Upper lobe of right lung (tissue), 1 donor: ENCODE data around the gene HAPSTR1. TPM values are rescaled to one million over a fixed set of nuclear protein-coding genes. Genes with fewer than 3 reads are reported as not detected.
"Not testable (repeated sequence)": the region's sequence is repeated elsewhere in the genome, so short reads cannot be mapped to it uniquely, and the experiment has no call there.

Experiments
- ATAC-seq: fragments of 200-7000 bp; cut with Tn5 transposase; one replicate; pipeline ENCODE4 v1.9.1; 2020; ENCODE audit warnings: mild to moderate bottlenecking, moderate library complexity
- DNase-seq: peaks from one replicate; pipeline ENCODE4 v3.0.0-alpha.2; 2020
- H3K27ac ChIP-seq: fragments of 200-600 bp; one replicate; pipeline ENCODE4 v1.8.0; 2022
- H3K27me3 ChIP-seq: fragments of 200-600 bp; one replicate; pipeline ENCODE4 v1.8.0; 2022; ENCODE audit warnings: mild to moderate bottlenecking
- H3K36me3 ChIP-seq: fragments of 200-600 bp; one replicate; pipeline ENCODE4 v1.8.0; 2022
- H3K4me1 ChIP-seq: fragments of 200-600 bp; one replicate; pipeline ENCODE4 v1.8.0; 2022
- H3K4me3 ChIP-seq: fragments of 200-600 bp; one replicate; pipeline ENCODE4 v1.8.0; 2022; ENCODE audit warnings: mild to moderate bottlenecking
- H3K9me3 ChIP-seq: fragments of 200-600 bp; one replicate; pipeline ENCODE4 v1.8.0; 2022
- CTCF ChIP-seq: fragments of 200-600 bp; IDR thresholded peaks from one replicate; pipeline ENCODE4 v1.8.0; 2022; ENCODE audit warnings: antibody characterized with exemption
- intact Hi-C: fragments of 100-400 bp; cut with DNase I; formaldehyde crosslinking; loops from one replicate; pipeline ENCODE4 v1.11.0; 2022
- total RNA-seq: library from RNA; stranded (reverse); fragmentation: NEBNext Ultra II Directional; extraction: Animal tissue kit (Norgen Biotek cat#: 25700); gene quantifications from one replicate; pipeline ENCODE4 v1.2.1, GENCODE V29; 2021
- donor health status: DM: no; HTN: yes; CAD: no; lungs with severe emphysema.

HAPSTR1 gene
- total RNA-seq, 1 donor from 2014 or later: 49.7 TPM

- Histone ChIP-seq H3K27me3 (no peaks in the 10 kb centered on the region), H3K4me1 (no peaks in the 10 kb centered on the region), H3K36me3 (no peaks in the 10 kb centered on the region), H3K9me3 (no peaks in the 10 kb centered on the region), H3K4me3 (no peak overlapping the region), H3K27ac (no peak overlapping the region)
- intact Hi-C loops: no loop called here
- DNase-seq: no peak
- TF ChIP-seq CTCF: no peak
- ATAC-seq: no peak
These were observed 12.0 kb upstream of the HAPSTR1 start for GRCh38 chr16:9079430-9079812.

DNA sequence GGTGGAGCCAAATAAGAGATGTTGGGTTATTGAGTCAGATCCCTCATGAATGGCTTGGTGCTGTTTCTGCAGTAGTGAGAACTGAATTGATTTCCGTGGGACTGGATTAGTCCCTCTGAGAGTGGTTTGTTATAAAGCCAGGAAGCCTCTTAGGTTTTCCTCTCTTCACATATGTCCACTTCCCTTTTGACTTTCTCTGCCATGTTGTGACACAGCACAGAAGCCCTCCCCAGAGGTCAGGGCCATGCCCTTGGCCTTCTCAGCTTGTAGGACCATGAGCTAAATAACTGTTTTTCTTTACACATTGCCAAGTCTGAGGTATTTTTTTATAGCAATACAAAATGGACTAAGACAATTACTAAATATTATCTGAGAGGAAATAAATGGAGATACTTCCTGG, 10.3 kb upstream of the HAPSTR1 start:
- Histone ChIP-seq H3K36me3 (no peaks in the 10 kb centered on the region), H3K27me3 (no peaks in the 10 kb centered on the region), H3K9me3 (no peaks in the 10 kb centered on the region), H3K4me3 (no peak overlapping the region), H3K27ac (no peak overlapping the region), H3K4me1 (no peaks in the 10 kb centered on the region)
- DNase-seq (no peak), ATAC-seq (no peak)
- no peak for TF ChIP-seq CTCF
- intact Hi-C loops: no loop called here

DNA sequence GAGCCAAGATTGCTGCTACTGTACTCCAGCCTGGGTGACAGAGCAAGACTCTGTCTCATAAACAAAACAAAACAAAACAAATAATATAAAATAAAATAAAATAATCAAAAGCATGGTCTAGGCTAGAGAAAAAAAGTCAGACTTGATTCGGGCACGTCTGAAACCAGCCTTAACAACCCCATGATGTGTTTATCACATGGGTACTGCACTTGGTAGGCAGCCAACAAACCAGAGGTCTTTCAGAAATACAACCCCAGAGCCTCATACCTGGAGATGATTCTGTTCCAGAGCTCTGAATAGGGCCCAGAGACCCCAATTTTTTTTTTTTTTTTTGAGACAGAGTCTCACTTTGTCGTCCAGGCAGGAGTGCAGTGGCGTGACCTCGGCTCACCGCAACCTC, 9.6 kb upstream of the HAPSTR1 start:
- ATAC-seq (no peak), DNase-seq (no peak)
- Histone ChIP-seq H3K9me3 (no peaks in the 10 kb centered on the region), H3K4me1 (no peaks in the 10 kb centered on the region), H3K27ac (no peak overlapping the region), H3K4me3 (no peak overlapping the region), H3K27me3 (no peaks in the 10 kb centered on the region), H3K36me3 (no peaks in the 10 kb centered on the region)
- intact Hi-C loops: no loop called here
- no peak for TF ChIP-seq CTCF

DNA sequence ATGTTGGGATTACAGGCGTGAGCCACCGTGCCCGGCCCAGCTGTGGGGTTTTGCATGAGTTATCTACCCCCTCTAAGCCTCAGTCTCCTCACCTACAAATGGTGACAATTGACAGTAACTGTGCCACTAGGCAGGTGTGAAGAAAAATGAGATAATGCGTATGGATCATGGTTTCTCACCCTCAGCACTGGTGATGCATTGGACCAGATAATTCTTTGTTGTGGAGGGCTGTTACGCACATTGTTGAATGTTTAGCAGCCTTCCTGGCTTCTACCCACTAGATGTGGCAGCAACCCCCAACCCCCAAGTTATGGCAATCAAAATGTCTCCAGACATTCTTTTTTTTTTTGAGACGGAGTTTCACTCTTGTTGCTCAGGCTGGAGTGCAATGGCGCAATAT, 9.0 kb upstream of the HAPSTR1 start:
- Histone ChIP-seq H3K27ac (no peak overlapping the region), H3K27me3 (no peaks in the 10 kb centered on the region), H3K36me3 (no peaks in the 10 kb centered on the region), H3K4me3 (no peak overlapping the region), H3K9me3 (no peaks in the 10 kb centered on the region), H3K4me1 (no peaks in the 10 kb centered on the region)
- ATAC-seq (no peak), DNase-seq (no peak)
- TF ChIP-seq CTCF: no peak
- intact Hi-C loops: no loop called here

DNA sequence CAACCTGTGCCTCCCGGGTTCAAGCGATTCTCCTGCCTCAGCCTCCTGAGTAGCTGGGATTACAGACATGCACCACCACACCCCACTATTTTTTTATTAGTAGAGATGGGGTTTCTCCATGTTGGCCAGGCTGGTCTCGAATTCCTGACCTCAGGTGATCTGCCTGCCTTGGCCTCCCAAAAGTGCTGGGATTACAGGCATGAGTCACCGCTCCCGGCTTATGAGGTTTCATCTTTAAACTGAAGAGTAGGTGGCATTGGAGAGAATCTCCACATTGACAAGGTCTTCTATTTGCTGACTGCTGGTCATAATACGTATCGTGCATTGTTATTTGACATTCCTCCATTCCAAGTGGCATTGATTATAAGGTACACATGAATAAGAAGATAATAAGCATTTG, 3.7 kb upstream of the HAPSTR1 start:
- intact Hi-C loops, H3K27me3 ChIP-seq, H3K4me1 ChIP-seq: not testable (repeated sequence)

DNA sequence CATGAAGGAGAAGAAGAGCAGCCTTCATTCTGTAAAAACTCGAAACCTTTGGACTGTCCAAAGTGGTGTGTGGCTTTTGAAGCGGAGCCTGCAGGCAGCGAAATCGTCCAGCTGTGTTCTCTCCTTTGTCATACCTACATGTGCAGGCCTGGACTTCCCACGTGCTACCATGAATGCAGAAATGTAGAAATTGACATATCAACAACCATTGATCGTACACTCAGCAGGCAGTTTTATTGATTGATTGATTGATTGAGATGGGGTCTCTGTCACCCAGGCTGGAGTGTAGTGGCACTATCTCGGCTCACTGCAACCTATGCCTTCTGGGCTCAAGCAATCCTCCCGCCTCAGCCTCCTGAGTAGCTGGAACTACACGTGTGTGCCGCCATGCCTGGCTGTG, 2.6 kb upstream of the HAPSTR1 start:
- Histone ChIP-seq H3K4me1 (peaks cover 8% of the 10 kb centered on the region), H3K4me3 (no peak overlapping the region), H3K27me3 (no peaks in the 10 kb centered on the region), H3K9me3 (no peaks in the 10 kb centered on the region), H3K27ac (no peak overlapping the region), H3K36me3 (peaks cover 6% of the 10 kb centered on the region)
- no peak for TF ChIP-seq CTCF
- intact Hi-C loops: no loop called here
- no peak for DNase-seq
- no peak for ATAC-seq

More for the DNA sequence above, 3.7 kb upstream of the HAPSTR1 start:
- H3K27ac ChIP-seq, H3K9me3 ChIP-seq, H3K4me3 ChIP-seq, DNase-seq, ATAC-seq, H3K36me3 ChIP-seq: not testable (repeated sequence)
